Ovary (tissue), 9 donors: ENCODE results near the gene AP1S3. TPM values are rescaled to one million over a fixed set of nuclear protein-coding genes. Genes with fewer than 3 reads are reported as not detected.

ENCODE experiments used
- DNase-seq, 5 donors: peaks; one replicate each; pipeline ENCODE4 v3.0.0-alpha.2; 2019 to 2020
- H3K27ac ChIP-seq, 2 donors: fragments of 200-600 bp; one replicate each; pipeline versions ENCODE4 v1.5.1 to v1.8.0; 2019 to 2022
- H3K27me3 ChIP-seq: fragments of 200-600 bp; one replicate; pipeline ENCODE4 v1.8.0; 2022
- H3K36me3 ChIP-seq: fragments of 200-600 bp; sonication (generic); one replicate; pipeline ENCODE4 v1.5.1; 2019
- H3K4me1 ChIP-seq: one replicate; pipeline ENCODE4 v1.8.1; 2013; ENCODE audit warnings: mild to moderate bottlenecking, moderate library complexity; ENCODE audit not compliant: insufficient read depth
- H3K4me3 ChIP-seq: fragments of 200-600 bp; sonication (generic); one replicate; pipeline ENCODE4 v1.5.1; 2017
- H3K9me3 ChIP-seq, 2 donors: fragments of 200-600 bp in 1 of 2; sonication (generic) in 1 of 2; one replicate each; pipeline versions ENCODE4 v1.5.1 to v1.8.1; 2013 to 2019; ENCODE audit warnings: mild to moderate bottlenecking in 1 of 2, moderate library complexity in 1 of 2
- EP300 ChIP-seq: sonication (generic); formaldehyde crosslinking; IDR thresholded peaks from one replicate; pipeline ENCODE4 v1.6.1; 2017; ENCODE audit warnings: antibody characterized with exemption
- POLR2A ChIP-seq: fragments of 450-650 bp; IDR thresholded peaks from one replicate; pipeline ENCODE4 v1.6.1; 2017; ENCODE audit warnings: antibody characterized with exemption, mild to moderate bottlenecking, moderate library complexity
- WGBS, 3 donors: extraction: QIAGEN DNeasy Blood & Tissue Kit in 1 of 3; methylation state at CpG; one replicate each; pipeline versions ENCODE4 v1.1.5 to v1.1.7; 2013 to 2017; 5-methylcytosine and 5-hydroxymethylcytosine counted together
- intact Hi-C, 4 donors: fragments of 100-400 bp; cut with DNase I; formaldehyde crosslinking; loops; one replicate each; pipeline versions ENCODE4 v1.11.0 to v1.15.1; 2022 to 2023
- polyA plus RNA-seq, 2 donors: library from polyadenylated mRNA; stranded (reverse); fragments of 200-250 nt in 1 of 2; fragments of 350-450 nt in 1 of 2; fragmentation: Illumina TruSeq in 1 of 2; extraction: RNeasy Lipid Tissue Mini Kit (QIAGEN cat#74804) in 1 of 2; gene quantifications; one replicate each; pipeline ENCODE4 v1.2.3, GENCODE V29; 2013 to 2014
- total RNA-seq, 7 donors: library from RNA; depleted of rRNA in 2 of 7; stranded (reverse); fragments of >200 nt in 2 of 7; fragmentation: NEBNext Ultra II Directional in 3 of 7; extraction: Animal tissue kit (Norgen Biotek cat#: 25700) in 3 of 7; gene quantifications; one replicate each; pipeline versions ENCODE4 v1.1.0 to v1.2.4, GENCODE V29; 2016 to 2023
- TF ChIP-seq, protein P1 (sequence below), 3 donors: fragments of 450-650 bp in 2 of 3; fragments of 200-600 bp in 1 of 3; IDR thresholded peaks; one replicate each; pipeline versions ENCODE4 v1.5.1 to v1.8.0; 2016 to 2022; ENCODE audit warnings: antibody characterized with exemption in 3 of 3, mild to moderate bottlenecking in 1 of 3
- donor health status: DM: no; HTN: no; CAD: no; lungs with moderate emphysema.
- donor health status: DM: no; HTN: no; CAD: no.
- donor health status: Bipolar disorder and iron deficiency.
- donor health status: DM: yes; HTN: yes; CAD: no.
- donor health status: DM: no; HTN: no; CAD: no.
- donor health status: DM: yes; HTN: yes; CAD: no.

The AP1S3 gene
- total and polyA plus RNA-seq, 9 donors, result 0.46 to 16.8 (median 1.3) TPM

GRCh38 chr2:223826995-223827394 is 10.4 kb downstream of the AP1S3 start:
- H3K27ac ChIP-seq, result no peak overlapping the region
- no peak overlapping the region for H3K4me3 ChIP-seq
- H3K36me3 ChIP-seq, result no peaks in the 10 kb centered on the region
- intact Hi-C loops, result loop anchor here in 1 of 4 donors (2.0 kb wide), 1 partner anchor 18 kb away; no protein-coding TSS in a partner anchor
- no peaks in the 10 kb centered on the region for H3K27me3 ChIP-seq
- TF ChIP-seq POLR2A, result no peak
- TF ChIP-seq, protein P1, sequence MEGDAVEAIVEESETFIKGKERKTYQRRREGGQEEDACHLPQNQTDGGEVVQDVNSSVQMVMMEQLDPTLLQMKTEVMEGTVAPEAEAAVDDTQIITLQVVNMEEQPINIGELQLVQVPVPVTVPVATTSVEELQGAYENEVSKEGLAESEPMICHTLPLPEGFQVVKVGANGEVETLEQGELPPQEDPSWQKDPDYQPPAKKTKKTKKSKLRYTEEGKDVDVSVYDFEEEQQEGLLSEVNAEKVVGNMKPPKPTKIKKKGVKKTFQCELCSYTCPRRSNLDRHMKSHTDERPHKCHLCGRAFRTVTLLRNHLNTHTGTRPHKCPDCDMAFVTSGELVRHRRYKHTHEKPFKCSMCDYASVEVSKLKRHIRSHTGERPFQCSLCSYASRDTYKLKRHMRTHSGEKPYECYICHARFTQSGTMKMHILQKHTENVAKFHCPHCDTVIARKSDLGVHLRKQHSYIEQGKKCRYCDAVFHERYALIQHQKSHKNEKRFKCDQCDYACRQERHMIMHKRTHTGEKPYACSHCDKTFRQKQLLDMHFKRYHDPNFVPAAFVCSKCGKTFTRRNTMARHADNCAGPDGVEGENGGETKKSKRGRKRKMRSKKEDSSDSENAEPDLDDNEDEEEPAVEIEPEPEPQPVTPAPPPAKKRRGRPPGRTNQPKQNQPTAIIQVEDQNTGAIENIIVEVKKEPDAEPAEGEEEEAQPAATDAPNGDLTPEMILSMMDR (IDR thresholded peaks at IDR 0.05), result no peak
- no peak for TF ChIP-seq EP300
- no peaks in the 10 kb centered on the region for H3K4me1 ChIP-seq
- no peaks in the 10 kb centered on the region for H3K9me3 ChIP-seq
- 49 to 75% (median 72%) methylated on average over 4 of the region's 4 CpGs for WGBS, 3 donors
- DNase-seq, result no peak

- Histone ChIP-seq H3K4me3 (no peak overlapping the region), H3K4me1 (no peaks in the 10 kb centered on the region), H3K27me3 (no peaks in the 10 kb centered on the region), H3K36me3 (no peaks in the 10 kb centered on the region), H3K27ac (no peak overlapping the region), H3K9me3 (no peaks in the 10 kb centered on the region)
- DNase-seq, result no peak
- 96 to 98% (median 96%) methylated on average over 8 of the region's 8 CpGs for WGBS, 3 donors
- TF ChIP-seq, protein P1 (IDR thresholded peaks at IDR 0.05), result no peak
- TF ChIP-seq POLR2A (no peak), EP300 (no peak)
- intact Hi-C loops, result no loop called here
Observed at GRCh38 chr2:223824301-223824700, 13.1 kb downstream of the AP1S3 start.

- Histone ChIP-seq H3K9me3 (no peaks in the 10 kb centered on the region), H3K4me3 (no peak overlapping the region), H3K36me3 (no peaks in the 10 kb centered on the region), H3K27ac (no peak overlapping the region), H3K4me1 (no peaks in the 10 kb centered on the region), H3K27me3 (no peaks in the 10 kb centered on the region)
- intact Hi-C loops, result no loop called here
- no peak for DNase-seq
- TF ChIP-seq, protein P1 (IDR thresholded peaks at IDR 0.05), result no peak
- no peak for TF ChIP-seq EP300
- no peak for TF ChIP-seq POLR2A
Observed at GRCh38 chr2:223822818-223823217, 14.6 kb downstream of the AP1S3 start.

- intact Hi-C loops, result no loop called here
- H3K36me3 ChIP-seq, result no peaks in the 10 kb centered on the region
- H3K4me1 ChIP-seq, result no peaks in the 10 kb centered on the region
- 13 to 22% (median 20%) methylated on average over 2 of the region's 2 CpGs for WGBS, 3 donors
- DNase-seq, result no peak
- H3K27me3 ChIP-seq, result no peaks in the 10 kb centered on the region
- no peak for TF ChIP-seq POLR2A
- TF ChIP-seq, protein P1 (IDR thresholded peaks at IDR 0.05), result no peak
- TF ChIP-seq EP300, result no peak
- no peaks in the 10 kb centered on the region for H3K9me3 ChIP-seq
- no peak overlapping the region for H3K27ac ChIP-seq
- H3K4me3 ChIP-seq, result no peak overlapping the region
Observed at GRCh38 chr2:223820549-223820948, 16.8 kb downstream of the AP1S3 start.
